Transverse colon (tissue), 4 donors: Measurements from ENCODE around the gene GNPAT. TPM values are rescaled to one million over a fixed set of nuclear protein-coding genes. Genes with fewer than 3 reads are reported as not detected.

ENCODE experiments used
- DNase-seq: peaks from one replicate; pipeline ENCODE4 v3.0.0-alpha.2; 2019
- H3K27ac ChIP-seq, 4 donors: fragments of 200-600 bp; sonication (generic); 2 replicates each; pipeline ENCODE4 v1.5.1; 2016 to 2018; ENCODE audit warnings: inconsistent platforms in 4 of 4
- H3K27me3 ChIP-seq: fragments of 200-600 bp; sonication (generic); 2 replicates; pipeline ENCODE4 v1.5.1; 2017; ENCODE audit warnings: inconsistent platforms
- H3K36me3 ChIP-seq, 4 donors: fragments of 200-600 bp; sonication (generic); 2 replicates each; pipeline ENCODE4 v1.5.1; 2017 to 2019; ENCODE audit warnings: inconsistent platforms in 4 of 4
- H3K4me1 ChIP-seq, 4 donors: fragments of 200-600 bp; sonication (generic); 2 replicates each; pipeline ENCODE4 v1.5.1; 2017 to 2020; ENCODE audit warnings: inconsistent platforms in 4 of 4
- H3K4me3 ChIP-seq, 4 donors: fragments of 200-600 bp; sonication (generic); 1 replicate in 1 of 4; 2 replicates in 3 of 4; pipeline versions ENCODE4 v1.5.1 to v1.6.1; 2017 to 2019; ENCODE audit warnings: inconsistent platforms in 4 of 4
- H3K9me3 ChIP-seq, 2 donors: fragments of 200-600 bp; sonication (generic); 2 replicates each; pipeline ENCODE4 v1.5.1; 2017 to 2019; ENCODE audit warnings: inconsistent platforms in 2 of 2
- EP300 ChIP-seq: sonication (generic); formaldehyde crosslinking; IDR thresholded peaks from one replicate; pipeline ENCODE4 v1.6.1; 2017; ENCODE audit warnings: antibody characterized with exemption, low read depth
- POLR2A ChIP-seq: fragments of 450-650 bp; IDR thresholded peaks from one replicate; pipeline ENCODE4 v1.6.1; 2016; ENCODE audit warnings: antibody characterized with exemption, mild to moderate bottlenecking, moderate library complexity
- POLR2AphosphoS5 ChIP-seq, 3 donors: sonication (generic); formaldehyde crosslinking; IDR thresholded peaks; one replicate each; pipeline ENCODE4 v1.6.1; 2016; ENCODE audit warnings: antibody characterized with exemption in 3 of 3
- WGBS, 2 donors: methylation state at CpG; one replicate each; pipeline ENCODE4 v1.1.5; 2018; ENCODE audit warnings: low coverage in 1 of 2; 5-methylcytosine and 5-hydroxymethylcytosine counted together
- in situ Hi-C, 4 donors: fragments of 200-750 bp; cut with MboI; loops; one replicate each; pipeline versions ENCODE4 v1.15.0 to v1.15.1; 2017; ENCODE audit warnings: low sequenced_read_pairs in 3 of 4, low pct_ligation_motif_present in 1 of 4, low pct_unique_long_range_greater_than_20kb in 1 of 4
- intact Hi-C: fragments of 100-400 bp; cut with DNase I; formaldehyde crosslinking; loops from one replicate; pipeline ENCODE4 v1.15.1; 2023; ENCODE audit warnings: low total_unique reads
- total RNA-seq, 4 donors: library from RNA; depleted of rRNA; stranded (reverse); fragments of >200 nt; gene quantifications; one replicate each; pipeline ENCODE4 v1.1.0, GENCODE V29; 2016
- TF ChIP-seq, protein P1 (sequence below), 5 experiments: fragments of 200-600 bp in 3 of 5; fragments of 450-650 bp in 2 of 5; sonication (generic) in 3 of 5; IDR thresholded peaks; 1 replicate in 2 of 5; 2 replicates in 3 of 5; pipeline ENCODE4 v1.5.1; 2016 to 2017; ENCODE audit warnings: antibody characterized with exemption in 5 of 5, inconsistent platforms in 3 of 5, mild to moderate bottlenecking in 2 of 5, moderate library complexity in 1 of 5

GNPAT gene
- total RNA-seq, 4 donors from 2014 or later, result 19.5 to 123 (median 36.8) TPM

DNA sequence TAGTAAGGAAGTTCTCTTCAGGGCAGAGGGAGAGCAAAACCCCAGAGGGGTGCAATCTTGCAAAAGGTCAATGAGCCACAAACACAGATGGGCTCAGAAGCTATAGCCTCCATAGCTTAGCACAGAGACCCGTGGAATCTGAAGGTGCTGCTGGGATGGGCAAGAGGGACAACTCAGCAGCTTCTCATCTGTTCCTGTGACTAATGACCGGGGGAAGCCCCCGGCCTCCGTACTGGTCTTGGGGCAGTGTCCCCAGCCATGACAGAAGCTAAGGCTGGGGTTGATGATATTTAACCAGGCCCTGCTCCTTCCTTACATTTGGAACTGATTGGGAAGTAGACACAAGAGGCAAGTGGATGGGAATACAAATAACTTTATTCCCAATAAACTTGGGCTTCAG is 77.6 kb downstream of the GNPAT start:
- Histone ChIP-seq H3K27ac (no peak overlapping the region), H3K4me3 (no peak overlapping the region), H3K27me3 (no peaks in the 10 kb centered on the region), H3K4me1 (no peaks in the 10 kb centered on the region), H3K9me3 (no peaks in the 10 kb centered on the region), H3K36me3 (no peaks in the 10 kb centered on the region)
- WGBS, 2 donors, result 81 to 100% methylated on average over 3 to 4 of the region's 4 CpGs
- in situ Hi-C loops, result no loop called here
- TF ChIP-seq POLR2AphosphoS5 (IDR thresholded peaks at IDR 0.05) (no peak), POLR2A (no peak), EP300 (no peak)
- TF ChIP-seq, protein P1, sequence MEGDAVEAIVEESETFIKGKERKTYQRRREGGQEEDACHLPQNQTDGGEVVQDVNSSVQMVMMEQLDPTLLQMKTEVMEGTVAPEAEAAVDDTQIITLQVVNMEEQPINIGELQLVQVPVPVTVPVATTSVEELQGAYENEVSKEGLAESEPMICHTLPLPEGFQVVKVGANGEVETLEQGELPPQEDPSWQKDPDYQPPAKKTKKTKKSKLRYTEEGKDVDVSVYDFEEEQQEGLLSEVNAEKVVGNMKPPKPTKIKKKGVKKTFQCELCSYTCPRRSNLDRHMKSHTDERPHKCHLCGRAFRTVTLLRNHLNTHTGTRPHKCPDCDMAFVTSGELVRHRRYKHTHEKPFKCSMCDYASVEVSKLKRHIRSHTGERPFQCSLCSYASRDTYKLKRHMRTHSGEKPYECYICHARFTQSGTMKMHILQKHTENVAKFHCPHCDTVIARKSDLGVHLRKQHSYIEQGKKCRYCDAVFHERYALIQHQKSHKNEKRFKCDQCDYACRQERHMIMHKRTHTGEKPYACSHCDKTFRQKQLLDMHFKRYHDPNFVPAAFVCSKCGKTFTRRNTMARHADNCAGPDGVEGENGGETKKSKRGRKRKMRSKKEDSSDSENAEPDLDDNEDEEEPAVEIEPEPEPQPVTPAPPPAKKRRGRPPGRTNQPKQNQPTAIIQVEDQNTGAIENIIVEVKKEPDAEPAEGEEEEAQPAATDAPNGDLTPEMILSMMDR (IDR thresholded peaks at IDR 0.05), result no peak
- intact Hi-C loops, result no loop called here
- DNase-seq, result no peak

DNA sequence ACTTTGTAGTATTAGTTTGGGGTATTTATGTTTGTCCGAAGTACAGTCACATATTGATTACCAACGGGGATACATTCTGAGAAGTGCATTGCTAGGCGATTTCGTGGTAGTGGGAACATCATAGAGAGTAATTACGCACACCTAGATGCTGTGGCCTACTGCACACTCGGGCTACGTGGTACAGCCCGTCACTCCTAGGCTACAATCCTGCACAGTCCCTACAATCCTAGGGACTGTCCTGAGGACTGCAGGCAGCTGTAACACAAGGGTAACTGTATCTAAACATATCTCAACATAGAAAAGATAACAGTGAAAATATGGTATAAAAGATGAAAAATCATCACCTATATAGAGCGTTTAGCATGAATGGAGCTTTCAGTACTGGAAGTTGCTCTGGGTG is 78.1 kb downstream of the GNPAT start:
- H3K27ac ChIP-seq, result no peak overlapping the region
- no peaks in the 10 kb centered on the region for H3K4me1 ChIP-seq
- H3K27me3 ChIP-seq, result no peaks in the 10 kb centered on the region
- H3K36me3 ChIP-seq, result no peaks in the 10 kb centered on the region
- intact Hi-C loops, result no loop called here
- DNase-seq, result no peak
- H3K9me3 ChIP-seq, result no peaks in the 10 kb centered on the region
- TF ChIP-seq POLR2A, result no peak
- TF ChIP-seq EP300, result no peak
- TF ChIP-seq, protein P1 (IDR thresholded peaks at IDR 0.05), result no peak
- no peak for TF ChIP-seq POLR2AphosphoS5 (IDR thresholded peaks at IDR 0.05)
- H3K4me3 ChIP-seq, result no peak overlapping the region
- 84 to 93% methylated on average over 8 to 9 of the region's 9 CpGs for WGBS, 2 donors
- in situ Hi-C loops, result no loop called here

DNA sequence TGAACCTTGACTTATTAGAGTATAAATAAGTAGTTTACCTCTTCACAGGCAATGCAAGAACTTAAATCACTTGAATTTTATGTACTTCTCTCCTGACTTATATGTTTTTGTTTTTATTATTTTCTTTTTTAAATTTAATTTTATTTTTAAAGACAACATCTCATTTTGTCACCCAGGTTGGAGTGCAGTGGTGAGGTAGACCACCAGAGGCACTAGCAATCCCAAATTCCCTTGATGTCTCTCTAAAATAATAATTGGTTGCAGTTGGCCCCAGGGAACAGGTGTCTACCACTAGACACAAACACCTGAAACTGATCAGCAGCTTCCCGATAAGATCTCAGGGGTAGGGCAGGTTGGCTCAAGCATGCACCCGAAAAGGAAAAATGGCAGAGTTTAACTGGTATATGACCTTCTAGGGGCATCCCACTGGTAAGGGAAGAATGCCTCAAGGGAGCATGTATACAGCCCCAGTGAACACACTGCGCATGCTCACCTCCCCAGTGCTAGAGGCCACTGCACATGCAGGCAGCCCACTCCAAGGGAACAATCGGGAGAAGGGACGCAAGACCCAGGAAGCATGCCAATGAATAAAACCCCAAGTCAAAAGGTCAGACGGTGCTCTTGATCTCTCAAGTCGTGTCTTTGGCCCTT is 82.0 kb downstream of the GNPAT start:
- intact Hi-C loops, result no loop called here
- DNase-seq, result no peak
- WGBS, 2 donors, result 73 to 77% methylated on average over 4 to 7 of the region's 7 CpGs
- no peak overlapping the region for H3K27ac ChIP-seq
- TF ChIP-seq, protein P1 (IDR thresholded peaks at IDR 0.05), result no peak
- TF ChIP-seq POLR2A (no peak), EP300 (no peak), POLR2AphosphoS5 (IDR thresholded peaks at IDR 0.05) (no peak)
- no peaks in the 10 kb centered on the region for H3K4me1 ChIP-seq
- in situ Hi-C loops, result no loop called here
- no peaks in the 10 kb centered on the region for H3K36me3 ChIP-seq
- no peaks in the 10 kb centered on the region for H3K27me3 ChIP-seq
- H3K4me3 ChIP-seq, result no peak overlapping the region
- no peaks in the 10 kb centered on the region for H3K9me3 ChIP-seq

DNA sequence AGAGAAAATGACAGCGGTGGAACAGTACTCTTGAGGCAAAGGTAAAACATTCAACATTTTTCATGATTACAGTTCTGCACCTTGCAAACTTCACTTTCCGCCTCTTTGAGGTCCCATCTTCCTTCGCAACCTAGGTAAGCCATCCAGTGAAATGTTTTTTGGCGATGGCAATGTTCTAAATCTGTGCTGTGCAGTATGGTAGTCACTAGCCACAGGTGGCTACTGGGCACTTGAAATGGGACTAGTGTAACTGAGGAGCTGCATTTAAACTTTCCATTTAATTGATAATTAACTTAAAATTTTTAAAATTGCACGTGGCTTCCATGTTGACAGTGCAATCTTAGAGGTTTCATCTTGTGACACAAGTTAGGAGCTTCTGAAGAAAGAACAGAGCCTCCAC is 83.6 kb downstream of the GNPAT start:
- H3K27me3 ChIP-seq, result no peaks in the 10 kb centered on the region
- H3K9me3 ChIP-seq, result no peaks in the 10 kb centered on the region
- 83 to 92% methylated on average over 4 to 5 of the region's 5 CpGs for WGBS, 2 donors
- no peak for DNase-seq
- H3K4me3 ChIP-seq, result no peak overlapping the region
- H3K27ac ChIP-seq, result no peak overlapping the region
- no peaks in the 10 kb centered on the region for H3K36me3 ChIP-seq
- in situ Hi-C loops (no loop called here), intact Hi-C loops (no loop called here)
- TF ChIP-seq EP300 (no peak), POLR2A (no peak), POLR2AphosphoS5 (IDR thresholded peaks at IDR 0.05) (no peak)
- TF ChIP-seq, protein P1 (IDR thresholded peaks at IDR 0.05), result no peak
- no peaks in the 10 kb centered on the region for H3K4me1 ChIP-seq
